RWPE2 (cell line): ENCODE data around the gene PCYT2.
A peak's percentile ranks its signal among the peaks of the same experiment; 100 is the strongest.
"Not testable (repeated sequence)": the region's sequence is repeated elsewhere in the genome, so short reads cannot be mapped to it uniquely, and the experiment has no call there.

Experiments
- ATAC-seq: fragments of 200-7000 bp; cut with Tn5 transposase; 3 replicates; pipeline ENCODE4 v1.9.1; 2021; ENCODE audit warnings: low read depth
- DNase-seq: peaks from one replicate; pipeline ENCODE4 v3.0.0-alpha.2; 2020; ENCODE audit warnings: low spot score
- H3K27ac ChIP-seq: fragments of 450-650 bp; 2 replicates; pipeline ENCODE4 v1.5.1; 2017; ENCODE audit warnings: mild to moderate bottlenecking; ENCODE audit not compliant: poor library complexity, severe bottlenecking
- H3K27me3 ChIP-seq: fragments of 250-450 bp; sonication (Bioruptor Pico); 2 replicates; pipeline ENCODE4 v1.5.1; 2021; ENCODE audit warnings: mild to moderate bottlenecking, moderate library complexity; ENCODE audit not compliant: insufficient read depth, poor library complexity, severe bottlenecking
- H3K36me3 ChIP-seq: fragments of 250-450 bp; sonication (Bioruptor Pico); 2 replicates; pipeline ENCODE4 v1.5.1; 2020; ENCODE audit warnings: low read depth, mild to moderate bottlenecking, moderate library complexity
- H3K4me1 ChIP-seq: fragments of 250-450 bp; sonication (Bioruptor Pico); 2 replicates; pipeline ENCODE4 v1.5.1; 2021; ENCODE audit warnings: mild to moderate bottlenecking, moderate library complexity; ENCODE audit not compliant: insufficient read depth, poor library complexity, severe bottlenecking
- H3K4me3 ChIP-seq: fragments of 250-450 bp; sonication (Bioruptor Pico); 2 replicates; pipeline ENCODE4 v1.5.1; 2021; ENCODE audit warnings: mild to moderate bottlenecking, moderate library complexity; ENCODE audit not compliant: severe bottlenecking
- H3K9me3 ChIP-seq: fragments of 250-450 bp; sonication (Bioruptor Pico); 2 replicates; pipeline ENCODE4 v1.5.1; 2021; ENCODE audit warnings: mild to moderate bottlenecking, moderate library complexity; ENCODE audit not compliant: severe bottlenecking
- CTCF ChIP-seq: fragments of 450-650 bp; IDR thresholded peaks from one replicate; pipeline ENCODE4 v1.5.1; 2017; ENCODE audit warnings: mild to moderate bottlenecking, moderate library complexity; ENCODE audit not compliant: poor library complexity, severe bottlenecking

PCYT2 gene

GRCh38 chr17:81921996-81922565 is 10.9 kb upstream of the PCYT2 start:
- Histone ChIP-seq H3K4me1 (peaks cover 14% of the 10 kb centered on the region), H3K36me3 (peaks cover 20% of the 10 kb centered on the region), H3K27me3 (no peaks in the 10 kb centered on the region), H3K4me3 (no peak overlapping the region), H3K9me3 (no peaks in the 10 kb centered on the region), H3K27ac (no peak overlapping the region)
- TF ChIP-seq CTCF = no peak
- DNase-seq (no peak), ATAC-seq (no peak)

DNA sequence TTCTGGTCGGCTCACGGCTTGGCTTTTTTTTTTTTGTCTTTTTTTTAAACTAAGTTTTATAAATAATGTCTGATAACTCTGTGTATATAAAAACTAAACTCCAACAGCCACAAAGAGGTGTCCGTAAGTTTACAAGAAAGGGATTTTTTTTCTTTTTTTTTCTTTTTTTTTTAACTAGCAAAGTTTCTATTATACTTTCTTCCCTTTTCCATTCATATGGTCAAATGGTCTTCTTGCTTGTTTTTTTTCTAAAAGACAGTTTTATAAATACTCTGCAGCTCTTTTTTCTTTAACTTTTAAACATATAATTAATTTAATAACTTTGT is 10.3 kb upstream of the PCYT2 start:
- H3K27me3 ChIP-seq = no peaks in the 10 kb centered on the region
- no peak for ATAC-seq
- no peak for DNase-seq
- H3K4me1 ChIP-seq = peaks cover 20% of the 10 kb centered on the region
- no peak overlapping the region for H3K27ac ChIP-seq
- no peak for TF ChIP-seq CTCF
- H3K4me3 ChIP-seq = no peak overlapping the region
- peaks cover 20% of the 10 kb centered on the region for H3K36me3 ChIP-seq
- no peaks in the 10 kb centered on the region for H3K9me3 ChIP-seq

- DNase-seq = no peak
- Histone ChIP-seq H3K27me3 (no peaks in the 10 kb centered on the region), H3K36me3 (peaks cover 24% of the 10 kb centered on the region), H3K27ac (no peak overlapping the region), H3K4me1 (peaks cover 18% of the 10 kb centered on the region), H3K4me3 (no peak overlapping the region), H3K9me3 (no peaks in the 10 kb centered on the region)
- no peak for ATAC-seq
- TF ChIP-seq CTCF = no peak
These were observed 9.7 kb upstream of the PCYT2 start for GRCh38 chr17:81920612-81921536.

GRCh38 chr17:81918832-81919545 is 7.8 kb upstream of the PCYT2 start:
- Histone ChIP-seq H3K27ac (no peak overlapping the region), H3K27me3 (no peaks in the 10 kb centered on the region), H3K4me1 (peaks cover 13% of the 10 kb centered on the region), H3K4me3 (no peak overlapping the region), H3K36me3 (peaks cover 42% of the 10 kb centered on the region), H3K9me3 (no peaks in the 10 kb centered on the region)
- DNase-seq (no peak), ATAC-seq (no peak)
- no peak for TF ChIP-seq CTCF

DNA sequence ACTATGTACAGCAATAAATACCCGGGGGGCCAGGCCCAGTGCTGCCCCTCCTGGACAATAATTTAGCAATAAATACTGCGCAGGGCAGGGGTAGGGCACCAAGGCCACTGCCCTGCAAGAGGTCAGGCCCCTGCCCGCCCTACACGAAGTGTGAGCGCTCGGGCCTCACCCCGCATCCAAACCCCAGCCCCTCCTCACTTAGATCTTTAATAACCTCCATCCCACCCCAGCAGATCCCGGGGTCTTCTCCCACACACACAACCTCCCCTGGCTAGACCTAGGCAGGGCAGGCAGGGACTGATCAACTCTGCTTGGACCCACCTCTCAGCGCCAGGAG is 7.1 kb upstream of the PCYT2 start:
- not testable (repeated sequence) for H3K27ac ChIP-seq, DNase-seq, H3K9me3 ChIP-seq, H3K27me3 ChIP-seq, H3K4me1 ChIP-seq
- peak; percentile 7; the same call in 2 of the 3 replicates for ATAC-seq
- Histone ChIP-seq H3K4me3 (peak overlapping the region; percentile 98), H3K36me3 (peaks cover 49% of the 10 kb centered on the region)
